ENCODE data around the gene ACAD11.
"Not testable (repeated sequence)": the region's sequence is repeated elsewhere in the genome, so short reads cannot be mapped to it uniquely, and the experiment has no call there.

ACAD11 gene

DNA sequence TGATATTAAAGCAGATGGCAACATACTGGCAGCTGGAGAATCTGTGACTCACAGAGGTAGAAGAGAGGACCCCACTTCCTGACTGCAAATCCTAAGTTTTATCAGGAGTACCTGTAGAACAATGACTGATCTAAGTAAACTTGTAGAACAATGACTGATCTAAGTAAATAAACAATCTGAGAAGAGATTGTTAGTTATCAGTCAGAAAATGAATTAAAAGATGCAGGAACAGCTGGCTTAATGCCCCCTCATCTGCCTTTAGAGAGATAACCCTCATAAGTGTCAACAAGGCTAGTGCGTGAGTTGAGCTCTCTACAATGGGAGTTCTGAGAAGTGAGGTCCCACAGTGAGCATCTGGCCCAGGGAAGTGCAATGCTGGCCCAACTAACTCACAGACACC lies 14.6 kb downstream of the ACAD11 start:
- no peak for DNase-seq (ENCODE audit: low read depth)

DNA sequence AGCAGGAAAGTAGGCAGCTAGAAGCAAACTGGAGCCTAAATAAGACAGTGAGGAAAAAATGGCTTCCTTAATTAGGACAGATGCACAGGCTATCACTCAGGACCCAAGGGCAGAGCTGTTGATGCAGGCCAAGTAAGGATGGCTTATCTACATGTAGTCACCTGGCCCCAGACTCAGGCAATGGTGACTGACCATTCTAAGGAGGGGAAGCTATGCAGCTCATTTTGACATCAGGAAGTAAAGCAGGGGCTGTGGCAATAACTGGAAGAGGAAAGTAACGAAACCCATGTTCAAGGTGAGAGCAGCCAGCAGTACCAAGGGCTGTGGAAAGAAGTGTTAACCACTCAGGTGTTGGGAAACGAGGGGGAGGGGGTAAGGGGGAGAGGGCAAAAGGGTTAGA lies 16.2 kb downstream of the ACAD11 start:
- no peak for DNase-seq (ENCODE audit: low read depth)

DNA sequence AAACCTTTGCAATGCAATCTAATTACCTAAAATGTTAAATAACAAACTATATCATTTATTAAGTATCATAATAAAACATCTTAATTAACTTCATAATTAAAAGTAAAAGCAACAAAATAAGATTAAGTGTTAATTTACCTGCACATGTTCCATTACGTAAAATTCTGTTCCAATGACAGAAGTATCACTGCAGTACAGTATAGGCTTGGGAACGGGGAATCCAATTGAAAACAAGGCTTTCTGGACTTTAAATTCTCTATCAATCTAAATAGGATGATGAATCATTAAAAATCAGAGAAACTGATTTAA lies 17.1 kb downstream of the ACAD11 start:
- DNase-seq (ENCODE audit: low read depth): no peak

DNA sequence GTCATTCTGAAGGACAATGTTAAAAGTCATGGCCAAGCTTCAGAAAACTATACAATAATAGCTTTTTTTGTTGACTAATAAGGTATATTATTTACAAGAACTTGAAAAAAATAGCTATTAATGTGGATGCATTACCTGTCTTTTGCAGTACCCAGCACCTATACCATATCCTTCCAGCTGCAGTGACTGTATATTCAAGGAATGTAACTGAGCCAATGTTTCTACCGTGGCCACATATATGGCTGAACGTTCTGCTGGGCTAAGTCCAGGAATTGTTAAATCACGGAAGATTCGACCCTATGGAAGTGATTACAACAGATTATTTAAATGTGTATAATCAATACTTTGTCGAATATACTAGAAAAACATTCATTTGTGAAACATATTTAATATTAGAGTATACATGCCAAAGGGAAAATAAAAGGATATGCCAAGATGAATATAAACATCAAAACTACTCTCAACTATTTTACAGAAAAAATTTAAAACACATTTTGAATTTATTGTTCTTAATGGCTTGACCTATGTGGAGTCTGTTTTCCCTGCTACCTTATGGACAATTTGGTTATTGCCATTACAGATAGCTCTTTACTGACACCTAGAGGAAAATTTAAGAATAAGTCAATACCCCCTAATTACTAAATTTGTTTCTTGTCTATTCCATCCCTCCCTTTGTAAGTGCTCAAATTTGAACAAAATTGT lies 17.6 kb downstream of the ACAD11 start:
- DNase-seq (ENCODE audit: low read depth): no peak

DNA sequence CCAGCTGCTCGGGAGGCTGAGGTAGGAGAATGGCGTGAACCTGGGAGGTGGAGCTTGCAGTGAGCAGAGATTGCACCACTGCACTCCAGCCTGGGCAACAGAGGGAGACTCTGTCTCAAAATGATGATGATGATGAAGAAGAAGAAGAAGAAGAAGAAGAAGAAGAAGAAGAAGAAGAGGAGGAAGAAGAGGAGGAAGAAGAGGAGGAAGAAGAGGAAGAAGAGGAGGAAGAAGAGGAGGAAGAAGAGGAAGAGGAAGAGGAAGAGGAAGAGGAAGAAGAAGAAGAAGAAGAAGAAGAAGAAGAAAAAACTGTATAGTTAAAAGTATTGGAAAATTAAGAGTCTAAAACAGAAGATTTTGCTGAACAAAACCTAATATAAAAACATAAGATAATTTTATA lies 18.2 kb downstream of the ACAD11 start:
- not testable (repeated sequence) for DNase-seq (ENCODE audit: low read depth)

DNA sequence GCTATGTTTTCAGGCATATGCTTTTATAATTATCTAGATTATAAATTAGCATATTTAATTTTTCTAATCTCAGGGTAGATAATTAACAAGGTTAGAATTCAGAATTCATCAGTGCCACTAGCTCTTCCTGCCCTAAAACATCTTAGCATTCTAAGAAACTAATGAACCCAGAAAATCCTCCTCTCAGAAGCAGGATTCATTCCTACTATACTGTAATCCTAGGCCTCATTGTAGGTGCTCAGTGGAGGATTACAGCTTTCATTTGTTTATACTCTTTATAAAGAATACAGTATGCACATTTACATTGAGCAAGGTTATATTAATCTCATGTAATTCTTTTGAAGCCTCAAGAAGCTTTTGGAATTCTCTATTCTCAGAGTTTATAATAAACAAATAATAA lies 20.9 kb downstream of the ACAD11 start:
- no peak for DNase-seq (ENCODE audit: low read depth)

DNA sequence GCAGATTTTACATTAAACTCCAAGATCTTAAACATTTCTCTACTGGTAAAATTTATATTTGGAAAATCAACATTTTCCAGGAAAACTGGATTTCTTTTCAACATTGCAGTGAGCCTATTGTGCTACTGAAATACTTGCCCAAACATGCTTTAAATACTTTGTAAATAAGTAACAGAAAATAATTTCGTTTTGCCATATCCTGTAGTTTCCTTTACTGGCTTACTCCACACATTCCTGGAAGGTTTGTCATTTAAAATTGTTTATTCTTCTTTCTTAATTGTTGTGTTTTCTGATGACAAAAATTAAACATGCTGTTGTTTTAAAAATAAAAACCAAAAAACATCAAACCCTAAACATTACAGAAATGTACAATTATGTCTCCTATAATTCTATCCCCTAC lies 22.0 kb downstream of the ACAD11 start:
- no peak for DNase-seq (ENCODE audit: low read depth)

DNA sequence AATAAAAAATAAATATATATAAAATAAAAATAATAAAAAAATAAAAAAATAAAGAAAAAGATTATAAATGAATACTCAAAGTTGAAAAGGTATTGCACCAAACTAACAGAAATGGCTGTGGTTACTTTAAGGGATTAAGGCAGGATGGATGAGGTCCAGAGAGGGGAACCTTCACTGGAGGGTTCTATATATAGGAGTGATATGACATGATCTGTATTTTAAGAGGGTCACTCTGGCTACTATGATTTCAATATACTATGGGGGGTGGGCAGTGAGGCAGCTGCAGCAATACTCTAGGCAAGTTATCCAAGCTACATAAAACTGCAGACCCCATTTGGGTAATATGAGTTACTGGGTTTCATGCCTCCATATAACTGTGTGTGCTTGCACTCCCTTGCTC lies 24.6 kb downstream of the ACAD11 start:
- DNase-seq (ENCODE audit: low read depth): no peak

DNA sequence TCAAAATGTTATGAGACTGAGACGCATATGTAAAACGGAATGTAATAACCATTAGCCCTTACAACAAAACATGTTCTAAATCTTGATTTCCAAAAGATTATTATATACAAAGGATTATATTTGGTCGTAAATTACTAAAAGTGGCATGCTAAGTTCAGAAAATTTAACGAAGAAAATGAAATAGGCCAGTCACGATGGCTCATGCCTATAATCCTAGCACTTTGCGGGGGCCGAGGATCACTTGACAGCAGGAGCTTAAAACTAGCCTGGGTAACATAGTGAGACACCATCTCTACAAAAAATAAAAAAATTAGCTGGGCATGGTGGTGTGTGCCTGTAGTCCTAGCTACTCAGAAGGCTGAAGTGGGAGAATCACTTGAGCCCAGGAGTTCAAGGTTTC lies 29.0 kb downstream of the ACAD11 start:
- no peak for DNase-seq (ENCODE audit: low read depth)

DNA sequence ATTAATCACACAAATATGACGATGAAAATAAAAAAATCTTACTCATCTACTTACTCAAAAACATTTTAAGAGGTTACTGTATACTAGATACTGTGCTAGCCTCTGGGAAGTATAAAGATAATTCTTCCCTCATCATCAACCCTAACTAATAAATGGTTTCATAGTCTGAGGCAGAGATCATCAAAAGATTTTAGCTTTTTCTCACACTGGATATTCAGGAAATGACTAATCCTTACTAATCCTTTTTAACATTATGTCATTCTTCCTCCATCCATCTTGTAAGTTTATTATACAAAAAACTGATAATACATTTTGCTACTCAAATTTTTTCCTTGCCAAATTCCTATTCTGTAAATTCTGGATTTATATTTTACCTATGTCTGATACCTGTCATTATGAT lies 29.7 kb downstream of the ACAD11 start:
- DNase-seq (ENCODE audit: low read depth): no peak

DNA sequence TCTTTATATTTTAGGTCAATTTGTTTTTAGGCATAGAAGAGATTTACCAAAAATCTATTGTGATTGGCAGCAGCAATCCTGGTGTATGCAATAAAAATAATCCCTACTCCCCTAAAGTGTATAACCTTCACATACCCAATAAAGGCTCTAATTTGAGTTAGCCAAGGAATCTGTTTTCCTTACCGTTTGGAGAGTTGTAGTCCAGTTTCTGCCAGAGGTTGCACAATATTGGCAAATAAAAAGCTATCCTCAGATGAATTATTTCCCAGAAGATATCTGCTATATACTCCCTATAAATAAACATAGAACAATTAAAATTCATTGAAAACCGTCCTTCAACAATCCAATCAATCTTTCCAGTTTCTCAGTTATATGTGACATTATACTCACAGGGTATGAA lies 31.5 kb downstream of the ACAD11 start:
- DNase-seq (ENCODE audit: low read depth): no peak

DNA sequence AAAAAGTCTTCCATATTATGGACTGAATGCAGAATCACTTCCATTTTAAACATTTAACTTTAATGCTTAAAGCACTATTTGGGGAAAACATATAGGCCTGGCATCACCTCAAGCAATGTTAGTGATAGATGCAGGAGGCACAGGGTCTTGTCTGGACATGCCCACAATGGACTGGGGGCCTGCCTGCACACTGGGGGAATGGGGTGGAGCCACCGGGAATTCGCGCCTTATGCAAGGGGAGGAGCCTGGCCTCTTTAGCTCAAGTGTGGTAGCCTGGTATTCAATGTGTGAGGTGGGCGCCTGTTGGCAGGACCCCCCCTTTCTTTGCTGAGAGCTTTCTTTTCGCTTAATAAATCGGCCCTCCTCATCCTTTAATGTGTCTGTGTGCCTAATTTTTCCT lies 32.7 kb downstream of the ACAD11 start:
- no peak for DNase-seq (ENCODE audit: low read depth)

DNA sequence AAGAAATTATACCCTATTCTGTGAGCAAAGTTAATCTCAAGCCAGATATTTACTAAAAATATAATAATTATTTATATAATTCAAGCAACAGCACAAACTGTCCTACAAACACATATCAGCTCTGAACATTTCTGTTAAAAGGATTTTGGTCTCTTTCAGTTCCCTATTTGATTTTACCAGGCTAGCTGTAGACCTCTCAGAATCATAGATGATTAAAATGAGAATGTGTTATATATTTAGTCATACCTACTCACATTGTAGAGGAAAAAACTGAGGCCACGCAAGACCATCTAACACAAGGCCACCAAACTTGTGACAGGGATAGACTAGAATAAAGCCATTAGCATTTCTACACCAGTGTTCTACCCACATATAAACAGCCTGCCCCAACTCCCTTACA lies 34.0 kb downstream of the ACAD11 start:
- DNase-seq (ENCODE audit: low read depth): no peak

DNA sequence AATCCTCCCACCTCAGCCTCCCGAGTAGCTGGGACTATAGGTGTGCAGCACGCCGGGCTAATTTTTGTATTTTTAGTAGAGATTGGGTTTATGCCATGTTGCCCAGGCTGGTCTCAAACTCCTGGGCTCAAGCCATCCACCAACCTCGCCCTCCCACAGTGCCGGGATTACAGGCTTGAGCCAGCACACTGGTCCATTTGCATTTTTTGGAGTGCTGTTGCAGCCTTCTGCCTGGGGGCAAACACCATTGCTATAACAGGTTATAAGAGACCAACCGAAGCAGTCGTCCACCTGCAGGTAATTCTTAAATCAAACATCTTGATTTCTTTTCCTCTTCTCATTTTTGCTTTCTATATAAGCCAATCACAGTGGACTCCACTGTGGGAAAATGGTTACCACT lies 34.8 kb downstream of the ACAD11 start:
- DNase-seq (ENCODE audit: low read depth): no peak

DNA sequence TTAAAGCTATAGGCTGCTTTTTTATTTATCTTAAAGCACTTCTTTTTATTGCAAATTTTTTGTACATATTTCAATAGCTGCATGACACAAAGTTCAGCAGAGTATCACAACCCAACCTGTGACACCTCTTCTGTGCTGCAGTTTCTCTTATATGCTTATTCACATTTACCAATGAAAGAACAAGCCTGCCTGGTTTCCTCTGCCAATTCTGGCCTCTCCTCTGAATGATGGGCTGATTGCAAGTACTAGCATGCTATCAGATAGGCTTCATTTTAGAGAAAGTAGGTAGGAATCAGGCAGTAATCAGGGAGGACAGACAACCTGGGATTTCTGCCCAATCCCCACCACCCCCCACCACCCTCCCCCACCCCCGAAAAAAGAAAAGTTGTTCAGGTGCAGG lies 36.0 kb downstream of the ACAD11 start:
- DNase-seq (ENCODE audit: low read depth): no peak

DNA sequence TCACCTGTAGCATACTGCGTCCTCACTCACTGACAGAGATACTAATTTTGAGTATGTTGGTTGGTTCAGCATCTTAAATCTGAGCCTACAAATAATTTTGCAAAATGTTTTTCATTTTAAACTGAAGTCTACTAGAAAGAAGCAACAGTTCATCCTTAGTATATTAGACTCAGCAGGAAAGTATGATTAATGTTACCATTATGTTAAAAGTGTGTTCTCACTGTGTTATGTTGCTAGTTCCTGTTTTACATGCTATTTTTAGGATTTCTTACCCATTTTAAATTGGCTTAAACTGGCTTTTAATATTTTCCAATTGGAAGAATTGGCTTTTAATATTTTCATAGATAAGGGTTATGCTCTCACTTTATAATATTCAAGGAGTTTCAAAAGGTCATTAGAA lies 36.8 kb downstream of the ACAD11 start:
- no peak for DNase-seq (ENCODE audit: low read depth)

DNA sequence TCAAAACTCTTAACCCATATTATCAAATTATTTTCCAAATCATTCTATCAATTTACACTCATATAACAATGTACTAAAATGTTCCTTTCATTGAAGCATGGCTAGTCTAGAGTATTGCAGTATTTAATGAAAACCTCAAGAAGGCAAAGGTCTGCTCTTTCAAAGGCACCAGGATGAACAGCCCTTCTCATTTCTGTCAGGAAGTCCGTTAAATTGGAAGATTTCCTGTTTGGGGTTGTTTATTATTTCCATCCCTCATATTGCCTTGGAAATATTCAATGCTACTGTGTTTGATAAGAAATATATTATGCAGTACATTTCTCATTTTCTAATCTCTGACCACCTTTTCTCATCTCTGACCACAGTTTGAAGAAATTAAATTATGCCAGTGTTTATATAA lies 37.5 kb downstream of the ACAD11 start:
- no peak for DNase-seq (ENCODE audit: low read depth)

DNA sequence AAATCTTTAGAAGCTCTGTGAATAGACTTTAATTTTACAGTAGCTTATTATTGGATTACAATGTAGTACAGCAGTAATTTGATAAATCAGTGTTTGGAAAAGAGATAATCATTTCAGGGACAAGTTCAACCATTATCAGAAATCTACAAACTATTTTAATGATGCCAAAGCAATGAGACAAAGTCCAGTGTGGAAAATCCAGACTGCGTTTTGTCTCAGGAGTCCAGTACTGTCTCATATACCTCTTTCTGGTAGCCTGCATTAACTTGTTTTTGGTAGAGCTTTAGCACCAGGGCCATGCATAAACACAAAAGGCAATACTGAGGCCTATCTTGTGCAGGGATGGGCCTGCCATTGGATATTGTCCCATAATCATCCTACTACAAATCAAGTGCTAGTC lies 42.8 kb downstream of the ACAD11 start:
- DNase-seq (ENCODE audit: low read depth): no peak

DNA sequence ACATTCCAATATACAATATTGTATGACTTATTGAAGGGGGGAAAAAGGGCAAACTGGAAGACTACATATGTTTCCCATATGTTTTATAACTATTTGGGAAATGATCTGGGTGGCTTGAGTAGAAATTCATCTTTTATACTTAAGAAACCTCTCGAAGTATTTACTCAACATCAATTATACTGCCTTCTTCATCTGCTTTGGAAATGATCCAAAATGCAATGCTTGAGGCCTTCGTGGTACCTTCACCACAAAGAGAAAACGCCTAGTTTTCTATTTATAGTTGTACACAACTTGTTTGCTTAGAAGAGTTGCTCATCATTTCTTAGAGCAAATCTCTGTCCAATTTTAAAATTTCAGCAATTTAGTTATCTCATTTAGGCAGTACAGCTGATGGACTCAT lies 43.7 kb downstream of the ACAD11 start:
- no peak for DNase-seq (ENCODE audit: low read depth)

DNA sequence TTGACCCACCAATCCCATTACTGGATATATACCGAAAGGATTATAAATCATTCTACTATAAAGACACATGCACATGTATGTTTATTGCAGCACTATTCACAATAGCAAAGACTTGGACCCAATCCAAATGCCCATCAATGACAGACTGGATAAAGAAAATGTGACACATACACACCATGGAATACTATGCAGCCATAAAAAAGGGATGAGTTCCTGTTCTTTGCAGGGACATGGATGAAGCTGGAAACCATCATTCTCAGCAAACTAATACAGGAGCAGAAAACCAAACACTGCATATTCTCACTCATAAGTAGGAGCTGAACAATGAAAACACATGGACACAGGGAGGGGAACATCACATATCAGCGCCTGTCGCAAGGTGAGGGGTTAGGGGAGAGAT lies 44.3 kb downstream of the ACAD11 start:
- not testable (repeated sequence) for DNase-seq (ENCODE audit: low read depth)

DNA sequence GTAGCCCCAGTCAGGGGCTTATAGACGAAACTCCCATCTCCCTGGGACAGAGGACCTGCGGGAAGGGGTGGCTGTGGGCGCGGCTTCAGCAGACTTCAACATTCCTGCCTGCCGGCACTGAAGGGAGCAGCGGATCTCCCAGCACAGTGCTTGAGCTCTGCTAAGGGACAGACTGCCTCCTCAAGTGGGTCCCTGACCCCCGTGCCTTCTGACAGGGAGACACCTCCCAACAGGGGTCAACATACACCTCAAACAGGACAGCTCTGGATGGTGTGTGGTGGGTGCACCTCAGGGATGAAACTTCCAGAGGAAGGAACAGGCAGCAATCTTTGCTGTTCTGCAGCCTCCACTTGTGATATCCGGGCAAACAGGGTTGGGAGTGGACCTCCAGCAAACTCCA lies 53.0 kb downstream of the ACAD11 start:
- DNase-seq (ENCODE audit: low read depth): not testable (repeated sequence)

DNA sequence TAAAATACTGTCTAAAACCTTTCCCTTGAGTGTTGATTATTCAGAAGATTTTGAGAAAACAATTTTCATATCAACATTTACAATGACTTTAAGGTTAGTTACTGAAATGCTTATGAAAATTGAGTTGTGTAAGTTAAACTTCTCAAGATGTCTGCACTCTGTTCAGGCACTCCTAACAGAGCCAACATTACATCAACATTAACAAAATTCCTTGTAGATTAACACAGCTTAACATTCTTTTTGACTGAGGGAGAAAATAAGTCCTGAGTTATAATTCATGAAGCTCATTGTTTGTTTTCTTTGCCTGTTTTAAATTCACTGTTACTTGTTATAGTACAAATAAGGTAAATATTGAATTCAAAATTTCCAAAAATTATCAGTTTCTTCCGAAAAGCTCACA lies 53.5 kb downstream of the ACAD11 start:
- DNase-seq (ENCODE audit: low read depth): no peak

DNA sequence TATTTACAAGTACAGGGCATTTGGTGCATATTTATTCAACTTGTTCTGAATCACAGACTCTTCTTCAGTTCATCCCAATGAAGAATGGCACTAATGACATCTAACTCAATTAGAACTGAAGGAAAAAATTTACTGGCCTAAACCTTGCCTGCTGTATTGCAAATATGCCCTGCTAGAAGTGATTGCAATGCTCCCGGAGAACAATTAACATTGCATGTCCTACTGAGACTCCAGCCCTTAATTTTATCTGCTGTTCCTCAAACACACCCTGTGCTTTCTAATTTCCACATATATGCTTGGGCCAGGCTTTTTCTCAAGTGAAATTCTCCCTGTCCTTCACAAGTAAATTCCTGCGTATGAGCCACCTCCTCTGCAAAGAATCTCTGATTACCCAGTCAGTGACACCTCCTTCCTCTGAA lies 54.2 kb downstream of the ACAD11 start:
- DNase-seq (ENCODE audit: low read depth): no peak

DNA sequence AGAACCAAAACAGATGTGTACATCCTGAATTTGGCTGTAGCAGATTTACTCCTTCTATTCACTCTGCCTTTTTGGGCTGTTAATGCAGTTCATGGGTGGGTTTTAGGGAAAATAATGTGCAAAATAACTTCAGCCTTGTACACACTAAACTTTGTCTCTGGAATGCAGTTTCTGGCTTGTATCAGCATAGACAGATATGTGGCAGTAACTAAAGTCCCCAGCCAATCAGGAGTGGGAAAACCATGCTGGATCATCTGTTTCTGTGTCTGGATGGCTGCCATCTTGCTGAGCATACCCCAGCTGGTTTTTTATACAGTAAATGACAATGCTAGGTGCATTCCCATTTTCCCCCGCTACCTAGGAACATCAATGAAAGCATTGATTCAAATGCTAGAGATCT lies 59.0 kb downstream of the ACAD11 start:
- DNase-seq (ENCODE audit: low read depth): not testable (repeated sequence)

DNA sequence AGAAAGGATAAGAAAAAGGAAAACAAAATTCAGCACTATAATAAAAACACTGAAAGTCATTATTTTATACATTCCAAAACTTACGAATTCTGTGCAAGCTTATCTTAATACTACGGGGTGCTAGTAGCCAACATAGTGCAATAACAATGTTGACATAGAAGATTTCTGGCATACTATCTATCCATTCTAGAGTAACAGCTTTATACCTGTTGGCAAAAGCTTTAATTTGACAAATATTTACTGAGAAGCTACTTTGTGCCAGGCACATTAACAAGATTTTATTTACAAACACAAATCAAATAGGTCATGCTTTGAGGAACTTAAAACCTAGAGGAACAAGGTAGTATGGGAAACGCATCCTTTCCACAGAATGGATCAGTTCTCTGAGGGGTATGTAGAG lies 61.4 kb downstream of the ACAD11 start:
- no peak for DNase-seq (ENCODE audit: low read depth)
